Stimulated activated naive CD8-positive, alpha-beta T cell treated with anti-CD3 and anti-CD28 coated beads, Interleukin-15, Interleukin-2, amounts not matched to agents 100 U/mL and 50 U/mL, for 24 hours (primary cell): ENCODE measurements around the gene FBXW7.

Source experiments
- ATAC-seq: fragments of 150-1000 bp; cut with Tn5 transposase; one replicate; pipeline ENCODE4 v1.10.0; 2021
- DNase-seq: peaks from one replicate; pipeline ENCODE4 v3.0.0; 2021

FBXW7 gene

GRCh38 chr4:152471251-152471792 is 64.6 kb downstream of the FBXW7 start:
- DNase-seq (no peak), ATAC-seq (no peak)

- ATAC-seq = no peak
- no peak for DNase-seq
These were observed 67.5 kb downstream of the FBXW7 start for GRCh38 chr4:152468408-152468807.

GRCh38 chr4:152467101-152467500 is 68.8 kb downstream of the FBXW7 start:
- ATAC-seq (no peak), DNase-seq (no peak)

- DNase-seq (no peak), ATAC-seq (no peak)
These were observed 71.7 kb downstream of the FBXW7 start for GRCh38 chr4:152464030-152464823.

- no peak for ATAC-seq
- no peak for DNase-seq
These were observed 72.3 kb downstream of the FBXW7 start for GRCh38 chr4:152463562-152463961.

GRCh38 chr4:152462695-152463094 is 73.2 kb downstream of the FBXW7 start:
- DNase-seq = no peak
- no peak for ATAC-seq

GRCh38 chr4:152462047-152462446 is 73.8 kb downstream of the FBXW7 start:
- no peak for DNase-seq
- ATAC-seq = no peak

- no peak for DNase-seq
- ATAC-seq = no peak
These were observed 75.4 kb downstream of the FBXW7 start for GRCh38 chr4:152460488-152460887.

GRCh38 chr4:152459326-152459725 is 76.6 kb downstream of the FBXW7 start:
- peak; percentile 77 for ATAC-seq

GRCh38 chr4:152458801-152459302 is 77.0 kb downstream of the FBXW7 start:
- ATAC-seq (peak; percentile 58), DNase-seq (no peak)

More at GRCh38 chr4:152459326-152459725, 76.6 kb downstream of the FBXW7 start:
- DNase-seq = no peak

- no peak for ATAC-seq
These were observed 79.3 kb downstream of the FBXW7 start for GRCh38 chr4:152456609-152457008.

GRCh38 chr4:152455311-152455710 is 80.6 kb downstream of the FBXW7 start:
- no peak for ATAC-seq
- DNase-seq = no peak

More at GRCh38 chr4:152456609-152457008, 79.3 kb downstream of the FBXW7 start:
- DNase-seq = no peak

- no peak for DNase-seq
- ATAC-seq = no peak
These were observed 81.4 kb downstream of the FBXW7 start for GRCh38 chr4:152454398-152455011.

- DNase-seq (no peak), ATAC-seq (no peak)
These were observed 84.4 kb downstream of the FBXW7 start for GRCh38 chr4:152451496-152451895.

- DNase-seq (no peak), ATAC-seq (no peak)
These were observed 87.0 kb downstream of the FBXW7 start for GRCh38 chr4:152448854-152449253.

- ATAC-seq (no peak), DNase-seq (no peak)
These were observed 87.7 kb downstream of the FBXW7 start for GRCh38 chr4:152448038-152448707.

- ATAC-seq = no peak
These were observed 92.0 kb downstream of the FBXW7 start for GRCh38 chr4:152443859-152444258.

GRCh38 chr4:152437561-152437960 is 98.3 kb downstream of the FBXW7 start:
- no peak for DNase-seq
- ATAC-seq = no peak

More at GRCh38 chr4:152443859-152444258, 92.0 kb downstream of the FBXW7 start:
- no peak for DNase-seq

- no peak for ATAC-seq
These were observed 99.5 kb downstream of the FBXW7 start for GRCh38 chr4:152436384-152436783.

GRCh38 chr4:152434011-152434410 is 101.9 kb downstream of the FBXW7 start:
- no peak for ATAC-seq
- no peak for DNase-seq

More at GRCh38 chr4:152436384-152436783, 99.5 kb downstream of the FBXW7 start:
- no peak for DNase-seq

GRCh38 chr4:152431784-152432183 is 104.1 kb downstream of the FBXW7 start:
- no peak for DNase-seq

GRCh38 chr4:152431291-152431690 is 104.6 kb downstream of the FBXW7 start:
- ATAC-seq = no peak
- no peak for DNase-seq

More at GRCh38 chr4:152431784-152432183, 104.1 kb downstream of the FBXW7 start:
- no peak for ATAC-seq
